ENCODE data around the gene SFRP2. TPM values are rescaled to one million over a fixed set of nuclear protein-coding genes. Genes with fewer than 3 reads are reported as not detected.

SFRP2 gene
- total RNA-seq, 2 donors from 2014 or later, result 11.9 to 12.5 TPM

- DNase-seq, result no peak
- peaks cover 0 to 5% of the 10 kb centered on the region in 2 donors for H3K27me3 ChIP-seq
- H3K27ac ChIP-seq, result no peak overlapping the region
- no peaks in the 10 kb centered on the region for H3K36me3 ChIP-seq (replicated peaks in 1 of 2; ENCODE audit: insufficient read depth in 1 of 2, low read depth in 2 of 2)
- intact Hi-C loops (cut with DNase I), result no loop called here
- WGBS, 2 donors, result 84 to 90% methylated on average over 2 of the region's 2 CpGs
- TF ChIP-seq POLR2A (IDR thresholded peaks at IDR 0.05), result no peak
- no peak for TF ChIP-seq CTCF (IDR thresholded peaks at IDR 0.05)
- H3K9me3 ChIP-seq, result no peaks in the 10 kb centered on the region
- H3K4me3 ChIP-seq, result no peak overlapping the region
- peaks cover 10% of the 10 kb centered on the region for H3K4me1 ChIP-seq
- ATAC-seq, result no peak
These were observed 30.7 kb downstream of the SFRP2 start for GRCh38 chr4:153758136-153758535.

- 60 to 82% methylated on average over 1 of the region's 1 CpG for WGBS, 2 donors
- no peak overlapping the region for H3K27ac ChIP-seq
- ATAC-seq (no peak), DNase-seq (no peak)
- H3K4me3 ChIP-seq, result no peak overlapping the region
- TF ChIP-seq CTCF (IDR thresholded peaks at IDR 0.05), result no peak
- no peaks in the 10 kb centered on the region for H3K9me3 ChIP-seq
- H3K4me1 ChIP-seq, result peaks cover 10% of the 10 kb centered on the region
- intact Hi-C loops (cut with DNase I), result no loop called here
- H3K27me3 ChIP-seq, result peaks cover 0 to 5% of the 10 kb centered on the region in 2 donors
- H3K36me3 ChIP-seq (replicated peaks in 1 of 2; ENCODE audit: insufficient read depth in 1 of 2, low read depth in 2 of 2), result no peaks in the 10 kb centered on the region
These were observed 31.5 kb downstream of the SFRP2 start for GRCh38 chr4:153757407-153757806.

- no peak for DNase-seq
- ATAC-seq, result no peak
- TF ChIP-seq CTCF (IDR thresholded peaks at IDR 0.05), result no peak
- no peak for TF ChIP-seq POLR2A (IDR thresholded peaks at IDR 0.05)
- intact Hi-C loops (cut with DNase I), result no loop called here
- Histone ChIP-seq H3K4me1 (peaks cover 10% of the 10 kb centered on the region), H3K27me3 (peaks cover 0 to 5% of the 10 kb centered on the region in 2 donors), H3K9me3 (no peaks in the 10 kb centered on the region), H3K4me3 (no peak overlapping the region), H3K27ac (no peak overlapping the region), H3K36me3 (replicated peaks in 1 of 2; ENCODE audit: insufficient read depth in 1 of 2, low read depth in 2 of 2) (no peaks in the 10 kb centered on the region)
- 56 to 63% methylated on average over 2 of the region's 2 CpGs for WGBS, 2 donors
These were observed 33.7 kb downstream of the SFRP2 start for GRCh38 chr4:153755186-153755585.

- DNase-seq, result peak; percentile 49 to 75 (median 57)
- intact Hi-C loops (cut with DNase I), result no loop called here
These were observed 38.6 kb downstream of the SFRP2 start for GRCh38 chr4:153750197-153750817.

More at GRCh38 chr4:153750197-153750817, 38.6 kb downstream of the SFRP2 start:
- peak; percentile 71 for ATAC-seq
- 27 to 35% methylated on average over 5 of the region's 5 CpGs for WGBS, 2 donors
- no peak overlapping the region for H3K4me3 ChIP-seq
- no peaks in the 10 kb centered on the region for H3K27me3 ChIP-seq
- H3K27ac ChIP-seq, result no peak overlapping the region
- no peaks in the 10 kb centered on the region for H3K36me3 ChIP-seq (replicated peaks in 1 of 2; ENCODE audit: insufficient read depth in 1 of 2, low read depth in 2 of 2)
- TF ChIP-seq CTCF (IDR thresholded peaks at IDR 0.05) (peak; percentile 46 to 67 (median 55)), POLR2A (IDR thresholded peaks at IDR 0.05) (no peak)
- no peaks in the 10 kb centered on the region for H3K4me1 ChIP-seq
- H3K9me3 ChIP-seq, result no peaks in the 10 kb centered on the region

All from body of pancreas (tissue), 4 donors.